Right atrium auricular region (tissue), 2 donors: ENCODE measurements around the gene TTC19. TPM values are rescaled to one million over a fixed set of nuclear protein-coding genes. Genes with fewer than 3 reads are reported as not detected.

ENCODE experiments used
- DNase-seq: peaks from one replicate; pipeline ENCODE4 v3.0.0-alpha.2; 2019; ENCODE audit warnings: low spot score
- H3K27ac ChIP-seq, 2 donors: fragments of 200-600 bp; sonication (generic); 1 replicate in 1 of 2; 2 replicates in 1 of 2; pipeline ENCODE4 v1.5.1; 2016 to 2019
- H3K27me3 ChIP-seq, 2 donors: fragments of 200-600 bp; sonication (generic); one replicate each; pipeline versions ENCODE4 v1.5.1 to v1.6.0; 2017 to 2019
- H3K36me3 ChIP-seq: fragments of 200-600 bp; sonication (generic); one replicate; pipeline ENCODE4 v1.5.1; 2016
- H3K4me1 ChIP-seq, 2 donors: fragments of 200-600 bp; sonication (generic); one replicate each; pipeline versions ENCODE4 v1.5.1 to v1.6.0; 2017 to 2019
- H3K4me3 ChIP-seq, 2 donors: fragments of 200-600 bp; sonication (generic); 1 replicate in 1 of 2; 2 replicates in 1 of 2; pipeline ENCODE4 v1.5.1; 2017 to 2019; ENCODE audit warnings: mild to moderate bottlenecking in 1 of 2, moderate library complexity in 1 of 2
- H3K9me3 ChIP-seq, 2 donors: fragments of 200-600 bp; sonication (generic); one replicate each; pipeline ENCODE4 v1.5.1; 2019
- CTCF ChIP-seq, 2 donors: fragments of 200-600 bp; sonication (generic); IDR thresholded peaks; one replicate each; pipeline ENCODE4 v1.5.1; 2019; ENCODE audit warnings: antibody characterized with exemption in 2 of 2
- total RNA-seq, 2 donors: library from RNA; depleted of rRNA; stranded (reverse); fragments of >200 nt; gene quantifications; one replicate each; pipeline ENCODE4 v1.1.0, GENCODE V29; 2016

TTC19 gene
- total RNA-seq, 2 donors from 2014 or later = 39.1 to 47.1 TPM

- no peaks in the 10 kb centered on the region for H3K4me1 ChIP-seq
- no peak for TF ChIP-seq CTCF (IDR thresholded peaks at IDR 0.05)
- no peak for DNase-seq
- no peak overlapping the region for H3K27ac ChIP-seq
- no peaks in the 10 kb centered on the region for H3K9me3 ChIP-seq
- peaks cover 76% of the 10 kb centered on the region for H3K36me3 ChIP-seq
- no peaks in the 10 kb centered on the region for H3K27me3 ChIP-seq
- H3K4me3 ChIP-seq = no peak overlapping the region
Measured at GRCh38 chr17:16073845-16074244, 74.2 kb downstream of the TTC19 start.

GRCh38 chr17:16074423-16074822 lies 74.8 kb downstream of the TTC19 start:
- TF ChIP-seq CTCF (IDR thresholded peaks at IDR 0.05) = no peak
- H3K27me3 ChIP-seq = no peaks in the 10 kb centered on the region
- no peaks in the 10 kb centered on the region for H3K9me3 ChIP-seq
- H3K27ac ChIP-seq = no peak overlapping the region
- peaks cover 77% of the 10 kb centered on the region for H3K36me3 ChIP-seq
- no peak overlapping the region for H3K4me3 ChIP-seq
- DNase-seq = no peak
- no peaks in the 10 kb centered on the region for H3K4me1 ChIP-seq

- H3K4me1 ChIP-seq = no peaks in the 10 kb centered on the region
- H3K27me3 ChIP-seq = no peaks in the 10 kb centered on the region
- H3K9me3 ChIP-seq = no peaks in the 10 kb centered on the region
- DNase-seq = no peak
- no peak for TF ChIP-seq CTCF (IDR thresholded peaks at IDR 0.05)
- H3K27ac ChIP-seq = no peak overlapping the region
- no peak overlapping the region for H3K4me3 ChIP-seq
- H3K36me3 ChIP-seq = peaks cover 76% of the 10 kb centered on the region
Measured at GRCh38 chr17:16075949-16076348, 76.3 kb downstream of the TTC19 start.

Other genes starting within 250 kb of the TTC19 start
- gene ADORA2B, start 54.7 kb upstream of the TTC19 start, total RNA-seq = 1 to 10 TPM in 1 of 2 donors, under 1 TPM in 1; 0.59 to 1.0 TPM
- 10 to 100 TPM; 14.5 to 20.9 TPM for gene ZSWIM7, start 120 bp upstream of the TTC19 start, total RNA-seq
- gene NCOR1, start 215.7 kb downstream of the TTC19 start, total RNA-seq = 10 to 100 TPM; 79.7 to 84.3 TPM
- 10 to 100 TPM; 10.3 to 14.0 TPM for gene PIGL, start 217.4 kb downstream of the TTC19 start, total RNA-seq